ENCODE measurements around the gene TBC1D25.
"Not testable (repeated sequence)": the region's sequence is repeated elsewhere in the genome, so short reads cannot be mapped to it uniquely, and the experiment has no call there.

TBC1D25 gene

GRCh38 chrX:48516987-48517386, 22.5 kb upstream of the TBC1D25 start:
- no peak for DNase-seq

- DNase-seq, result not testable (repeated sequence)
Observed at GRCh38 chrX:48519481-48519880, 20.0 kb upstream of the TBC1D25 start.

- DNase-seq, result no peak
Observed at GRCh38 chrX:48520455-48520854, 19.1 kb upstream of the TBC1D25 start.

GRCh38 chrX:48520976-48521352, 18.6 kb upstream of the TBC1D25 start:
- no peak for DNase-seq

- peak; percentile 83 for DNase-seq
Observed at GRCh38 chrX:48521353-48522243, 17.9 kb upstream of the TBC1D25 start, which contains the start of gene EBP. EBP (plus strand) TSS chrX:48521808; CDS start chrX:48523772, 1,964 bp downstream.

GRCh38 chrX:48522291-48522690, 17.2 kb upstream of the TBC1D25 start:
- no peak for DNase-seq

- no peak for DNase-seq
Observed at GRCh38 chrX:48523682-48524081, 15.8 kb upstream of the TBC1D25 start.

GRCh38 chrX:48525853-48526252, 13.7 kb upstream of the TBC1D25 start:
- DNase-seq, result not testable (repeated sequence)

GRCh38 chrX:48530736-48531135, 8.8 kb upstream of the TBC1D25 start:
- no peak for DNase-seq

- DNase-seq, result peak; percentile 45
Observed at GRCh38 chrX:48531358-48531959, 8.1 kb upstream of the TBC1D25 start.

GRCh38 chrX:48532161-48532560, 7.4 kb upstream of the TBC1D25 start:
- no peak for DNase-seq

GRCh38 chrX:48533165-48533564, 6.3 kb upstream of the TBC1D25 start:
- DNase-seq, result no peak

GRCh38 chrX:48538641-48539344, 721 bp upstream of the TBC1D25 start:
- DNase-seq, result no peak

GRCh38 chrX:48540028-48540375, 488 bp downstream of the TBC1D25 start:
- peak; percentile 34 for DNase-seq

GRCh38 chrX:48540480-48540879, 966 bp downstream of the TBC1D25 start:
- no peak for DNase-seq

GRCh38 chrX:48541140-48541814, 1.8 kb downstream of the TBC1D25 start:
- DNase-seq, result no peak

GRCh38 chrX:48548871-48549270, 9.4 kb downstream of the TBC1D25 start:
- no peak for DNase-seq

- DNase-seq, result not testable (repeated sequence)
Observed at GRCh38 chrX:48555731-48556325, 16.3 kb downstream of the TBC1D25 start.

- DNase-seq, result peak; percentile 61
Observed at GRCh38 chrX:48558271-48558670, 18.8 kb downstream of the TBC1D25 start.

GRCh38 chrX:48559636-48560035, 20.1 kb downstream of the TBC1D25 start:
- DNase-seq, result no peak

- DNase-seq, result no peak
Observed at GRCh38 chrX:48560056-48560455, 20.5 kb downstream of the TBC1D25 start.

GRCh38 chrX:48560681-48561080, 21.2 kb downstream of the TBC1D25 start:
- DNase-seq, result no peak

- no peak for DNase-seq
Observed at GRCh38 chrX:48569958-48570357, 30.4 kb downstream of the TBC1D25 start.
